DOHH2 (cell line): ENCODE data around the gene PDE3B.
"Not testable (repeated sequence)": the region's sequence is repeated elsewhere in the genome, so short reads cannot be mapped to it uniquely, and the experiment has no call there.

Experiments used
- H3F3A ChIP-seq: fragments of 200-600 bp; sonication (generic), shearing (Covaris generic); 2 replicates; pipeline ENCODE4 v1.6.0; 2016; ENCODE audit warnings: antibody characterized with exemption, mild to moderate bottlenecking; ENCODE audit not compliant: control insufficient read depth, insufficient read depth
- H3K27ac ChIP-seq: fragments of 200-600 bp; sonication (generic); 2 replicates; pipeline ENCODE4 v1.5.1; 2014; ENCODE audit warnings: low read depth, mild to moderate bottlenecking, low read length, moderate library complexity
- H3K27me3 ChIP-seq: fragments of 200-600 bp; sonication (generic); 2 replicates; pipeline ENCODE4 v1.6.1; 2014; ENCODE audit warnings: mild to moderate bottlenecking, low read length, mixed read lengths; ENCODE audit not compliant: control insufficient read depth
- H3K36me3 ChIP-seq: fragments of 200-600 bp; sonication (generic); 2 replicates; pipeline ENCODE4 v1.6.1; 2014; ENCODE audit warnings: mild to moderate bottlenecking, low read length, moderate library complexity, mixed read lengths; ENCODE audit not compliant: control insufficient read depth
- H3K4me1 ChIP-seq: fragments of 200-600 bp; sonication (generic); 2 replicates; pipeline ENCODE4 v1.6.1; 2014; ENCODE audit warnings: mild to moderate bottlenecking, low read length, mixed read lengths; ENCODE audit not compliant: control insufficient read depth
- H3K4me2 ChIP-seq: fragments of 200-600 bp; sonication (generic); 2 replicates; pipeline ENCODE4 v1.6.0; 2014; ENCODE audit warnings: mild to moderate bottlenecking, low read length, moderate library complexity
- H3K4me3 ChIP-seq: fragments of 200-600 bp; sonication (generic); 2 replicates; pipeline ENCODE4 v1.5.1; 2014; ENCODE audit warnings: mild to moderate bottlenecking, low read length, mixed read lengths
- H3K79me2 ChIP-seq: fragments of 200-600 bp; sonication (generic); 2 replicates; pipeline ENCODE4 v1.6.1; 2014; ENCODE audit warnings: mild to moderate bottlenecking, low read length, mixed read lengths; ENCODE audit not compliant: control insufficient read depth
- H3K9me2 ChIP-seq: fragments of 200-600 bp; sonication (generic); replicated peaks from 2 replicates; pipeline ENCODE4 v1.6.1; 2014; ENCODE audit warnings: mild to moderate bottlenecking, low read length, mixed read lengths; ENCODE audit not compliant: control insufficient read depth
- H3K9me3 ChIP-seq: fragments of 200-600 bp; sonication (generic); 2 replicates; pipeline ENCODE4 v1.6.1; 2014; ENCODE audit warnings: antibody characterized with exemption, low read length, mixed read lengths; ENCODE audit not compliant: control insufficient read depth, insufficient read depth
- H4K20me1 ChIP-seq: fragments of 200-600 bp; sonication (generic); 2 replicates; pipeline ENCODE4 v1.6.0; 2014; ENCODE audit warnings: low read depth, mild to moderate bottlenecking, antibody characterized with exemption, low read length, moderate library complexity; ENCODE audit not compliant: control insufficient read depth, insufficient read depth
- CTCF ChIP-seq: fragments of 200-600 bp; sonication (generic); IDR thresholded peaks from one replicate; pipeline ENCODE4 v1.5.1; 2014; ENCODE audit warnings: antibody characterized with exemption, mild to moderate bottlenecking, low read depth, low read length; ENCODE audit not compliant: poor library complexity, severe bottlenecking
- EZH2phosphoT487 ChIP-seq: fragments of 200-600 bp; sonication (generic); IDR thresholded peaks from 2 replicates; pipeline ENCODE4 v1.6.1; 2017; ENCODE audit warnings: borderline replicate concordance, mild to moderate bottlenecking, antibody characterized with exemption, low read length, moderate library complexity, mixed read lengths

The PDE3B gene

GRCh38 chr11:14656536-14657457 lies 13.2 kb downstream of the PDE3B start:
- Histone ChIP-seq H3F3A (no peaks in the 10 kb centered on the region), H3K4me1 (no peaks in the 10 kb centered on the region), H3K27ac (no peak overlapping the region), H3K79me2 (no peaks in the 10 kb centered on the region), H3K4me3 (no peak overlapping the region), H3K27me3 (no peaks in the 10 kb centered on the region; the same call in 1 of the 2 replicates), H4K20me1 (no peaks in the 10 kb centered on the region), H3K4me2 (no peak overlapping the region), H3K9me3 (no peaks in the 10 kb centered on the region), H3K9me2 (no peaks in the 10 kb centered on the region), H3K36me3 (no peaks in the 10 kb centered on the region)
- TF ChIP-seq CTCF (no peak), EZH2phosphoT487 (no peak)

GRCh38 chr11:14657841-14658240 lies 14.2 kb downstream of the PDE3B start:
- H3K4me1 ChIP-seq, result no peaks in the 10 kb centered on the region
- H3K27ac ChIP-seq, result no peak overlapping the region
- TF ChIP-seq EZH2phosphoT487 (no peak), CTCF (no peak)
- no peaks in the 10 kb centered on the region for H4K20me1 ChIP-seq
- H3K9me3 ChIP-seq, result no peaks in the 10 kb centered on the region
- no peak overlapping the region for H3K4me2 ChIP-seq
- no peaks in the 10 kb centered on the region for H3K79me2 ChIP-seq
- H3F3A ChIP-seq, result no peaks in the 10 kb centered on the region
- H3K36me3 ChIP-seq, result no peaks in the 10 kb centered on the region
- no peak overlapping the region for H3K4me3 ChIP-seq
- no peaks in the 10 kb centered on the region for H3K9me2 ChIP-seq
- no peaks in the 10 kb centered on the region; the same call in 1 of the 2 replicates for H3K27me3 ChIP-seq

GRCh38 chr11:14664926-14665325 lies 21.3 kb downstream of the PDE3B start:
- H3K27ac ChIP-seq, H3K4me1 ChIP-seq, H3F3A ChIP-seq, H3K9me2 ChIP-seq, H3K4me2 ChIP-seq, H3K9me3 ChIP-seq, H3K27me3 ChIP-seq, H3K4me3 ChIP-seq, H3K36me3 ChIP-seq, H3K79me2 ChIP-seq, H4K20me1 ChIP-seq: not testable (repeated sequence)

- not testable (repeated sequence) for H3F3A ChIP-seq, H3K27me3 ChIP-seq, H3K9me2 ChIP-seq, H3K36me3 ChIP-seq, H3K4me3 ChIP-seq, H3K27ac ChIP-seq, H3K9me3 ChIP-seq, H3K4me1 ChIP-seq, H4K20me1 ChIP-seq, H3K4me2 ChIP-seq, H3K79me2 ChIP-seq
Observed at GRCh38 chr11:14667329-14667728, 23.7 kb downstream of the PDE3B start.
